GM12878 (cell line): Measurements from ENCODE around the gene TMBIM1. TPM values are rescaled to one million over a fixed set of nuclear protein-coding genes. Genes with fewer than 3 reads are reported as not detected.

Source experiments
- ATF7 ChIP-seq: fragments of 450-650 bp; IDR thresholded peaks from 2 replicates; pipeline ENCODE4 v1.6.1; 2016; ENCODE audit warnings: low read depth, mild to moderate bottlenecking
- EZH2 ChIP-seq: IDR thresholded peaks from 2 replicates; pipeline ENCODE4 v1.6.1; 2012; ENCODE audit warnings: low read depth, mild to moderate bottlenecking, control low read depth, inconsistent platforms, low read length, borderline replicate concordance; ENCODE audit not compliant: control insufficient read depth
- FOXM1 ChIP-seq: IDR thresholded peaks from 2 replicates; pipeline ENCODE4 v1.6.1; 2012; ENCODE audit warnings: low read depth, mild to moderate bottlenecking, inconsistent platforms, low read length, moderate library complexity
- GATAD2B ChIP-seq: fragments of 450-650 bp; conservative IDR thresholded peaks from 2 replicates; pipeline ENCODE4 v1.6.1; 2017; ENCODE audit warnings: low read depth, mild to moderate bottlenecking, moderate library complexity
- HSF1 ChIP-seq: fragments of 150-350 bp; IDR thresholded peaks from 2 replicates; pipeline ENCODE4 v1.6.1; 2014; ENCODE audit warnings: mild to moderate bottlenecking, low read depth, low read length
- IKZF1 ChIP-seq: fragments of 450-650 bp; conservative IDR thresholded peaks from 2 replicates; pipeline ENCODE4 v1.6.1; 2017; ENCODE audit warnings: antibody characterized with exemption, mild to moderate bottlenecking
- MYC ChIP-seq: IDR thresholded peaks from 2 replicates; pipeline ENCODE4 v1.6.1; 2011; ENCODE audit warnings: mild to moderate bottlenecking, low read length, moderate library complexity, inconsistent platforms; ENCODE audit not compliant: insufficient read depth, insufficient replicate concordance, insufficient read length, severe bottlenecking
- NKRF ChIP-seq: fragments of 450-650 bp; conservative IDR thresholded peaks from 2 replicates; pipeline ENCODE4 v1.6.1; 2017; ENCODE audit warnings: mild to moderate bottlenecking, moderate library complexity
- POLR2AphosphoS2 ChIP-seq: IDR thresholded peaks from 2 replicates; pipeline ENCODE4 v1.6.1; 2011; ENCODE audit warnings: low read depth, mild to moderate bottlenecking, low read length, improper control_type of control experiment, moderate library complexity
- SIN3A ChIP-seq: IDR thresholded peaks from 2 replicates; pipeline ENCODE4 v1.6.1; 2012; ENCODE audit warnings: low read depth, low read length, improper control_type of control experiment
- SMARCA5 ChIP-seq: fragments of 450-650 bp; IDR thresholded peaks from 2 replicates; pipeline ENCODE4 v1.6.1; 2017; ENCODE audit warnings: mild to moderate bottlenecking
- SP1 ChIP-seq: IDR thresholded peaks from one replicate; pipeline ENCODE4 v1.6.1; 2011; ENCODE audit warnings: low read depth, low read length
- SRF ChIP-seq, 2 experiments: IDR thresholded peaks; 2 replicates each; pipeline ENCODE4 v1.6.1; 2011; ENCODE audit warnings: low read depth in 2 of 2, low read length in 2 of 2, mild to moderate bottlenecking in 1 of 2, moderate library complexity in 1 of 2
- TCF7 ChIP-seq: IDR thresholded peaks from 2 replicates; pipeline ENCODE4 v1.6.1; 2014; ENCODE audit warnings: antibody characterized with exemption, borderline replicate concordance
- ZNF207 ChIP-seq: fragments of 450-650 bp; IDR thresholded peaks from 2 replicates; pipeline ENCODE4 v1.6.1; 2014; ENCODE audit warnings: antibody characterized with exemption, mild to moderate bottlenecking, borderline replicate concordance
- polyA plus RNA-seq, 11 experiments: library from polyadenylated mRNA; depleted of rRNA in 4 of 11; unstranded in 6 of 11; stranded (reverse) in 5 of 11; fragments of >200 nt; fragmentation: Nextera tagmentation in 4 of 11; fragmentation: Illumina TruSeq in 1 of 11; extraction: Ambion mirVana in 4 of 11; extraction: Trizol in 1 of 11; gene quantifications; 1 replicate in 1 of 11; 2 replicates in 10 of 11; pipeline versions ENCODE4 v1.2.1 to v1.2.3, GENCODE V29; 2011 to 2016; ENCODE audit warnings: inconsistent platforms in 2 of 11, missing spikeins in 2 of 11, low read depth in 1 of 11
- total RNA-seq, 4 experiments: library from RNA; depleted of rRNA in 3 of 4; stranded (reverse); fragments of >200 nt in 3 of 4; fragmentation: Illumina TruSeq in 1 of 4; extraction: Trizol in 1 of 4; gene quantifications; 2 replicates each; pipeline versions ENCODE4 v1.2.1 to v1.2.3, GENCODE V29; 2013 to 2021
- TF ChIP-seq, protein P1 (sequence below): IDR thresholded peaks from 2 replicates; pipeline ENCODE4 v1.6.1; 2012; ENCODE audit warnings: low read depth, low read length, improper control_type of control experiment
- TF ChIP-seq, protein P2 (sequence below): fragments of 450-650 bp; IDR thresholded peaks from 2 replicates; pipeline ENCODE4 v1.6.1; 2017; ENCODE audit warnings: mild to moderate bottlenecking, moderate library complexity
- TF ChIP-seq, protein P3 (sequence below): fragments of 450-650 bp; IDR thresholded peaks from 2 replicates; pipeline ENCODE4 v1.6.1; 2017; ENCODE audit warnings: mild to moderate bottlenecking, low read depth, inconsistent platforms; ENCODE audit not compliant: poor library complexity, severe bottlenecking

The TMBIM1 gene
- total and polyA plus RNA-seq, 10 of the 15 experiments (the other 5 are each of a cell fraction or from before 2014, with no cell fraction given) = 6.1 to 38.3 (median 26.2) TPM

DNA sequence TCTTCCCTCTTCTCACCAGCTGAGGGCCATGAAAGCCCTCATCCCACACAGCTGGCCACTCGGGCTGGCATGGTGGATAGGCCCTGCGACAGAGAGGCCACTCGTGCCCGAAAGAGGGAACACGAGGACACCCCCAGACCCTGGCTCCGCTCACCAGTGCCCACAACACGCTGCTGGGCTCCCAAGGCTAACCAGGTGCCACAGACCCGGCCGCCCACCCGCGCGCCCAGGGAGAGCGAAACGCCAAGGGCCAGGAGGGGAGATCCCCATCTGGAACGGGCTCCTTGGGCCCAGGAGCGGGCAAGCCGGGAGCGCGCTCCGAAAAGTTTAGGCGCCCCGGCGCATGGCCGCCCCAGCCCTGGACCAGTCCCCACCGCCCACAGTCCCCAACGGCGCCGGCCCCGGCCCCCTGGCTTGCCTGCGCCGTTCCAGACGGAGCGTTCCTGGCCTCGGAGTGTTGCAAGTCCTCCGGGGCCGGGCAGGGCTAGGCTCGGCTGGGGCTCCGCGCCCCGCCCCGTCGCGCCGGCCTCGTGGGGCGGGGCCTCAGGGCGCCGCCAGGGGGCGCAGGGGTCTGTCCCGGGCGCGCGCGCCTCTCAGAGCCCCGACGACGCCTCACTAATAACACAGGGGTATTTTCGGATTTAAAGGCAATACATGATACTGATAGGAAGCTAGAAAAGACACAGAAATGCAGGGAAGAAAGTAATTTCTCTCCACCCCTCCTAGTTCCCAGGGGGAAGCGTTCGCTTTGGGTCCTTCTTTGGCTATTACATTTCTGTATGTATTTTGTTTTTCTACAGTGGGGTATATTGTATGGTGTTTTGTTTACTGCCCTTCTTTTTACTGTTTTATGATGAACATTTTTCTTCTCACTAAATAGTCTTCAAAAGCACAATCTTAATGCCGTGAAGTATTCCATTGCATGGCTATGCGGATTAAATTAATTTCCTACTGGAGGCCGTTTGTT lies at the start of gene TMBIM1 (continued):
- TF ChIP-seq NKRF (peak; percentile 66; the same call in 1 of the 2 replicates), HSF1 (no peak), SIN3A (no peak), EZH2 (no peak), FOXM1 (no peak), GATAD2B (peak; percentile 79), ATF7 (no peak), SRF (IDR thresholded peaks at IDR 0.05; ENCODE audit: low read depth in 2 of 2, low read length in 2 of 2) (0 out of 4 replicates have a peak, but pooled peaks of 1 of the 2 experiments have one; percentile 18), SMARCA5 (peak; percentile 96), IKZF1 (peak; percentile 93), ZNF207 (peak; percentile 57; the same call in 1 of the 2 replicates), POLR2AphosphoS2 (no peak), SP1 (peak; percentile 54), TCF7 (no peak), MYC (peak; percentile 5)
- TF ChIP-seq, protein P1, sequence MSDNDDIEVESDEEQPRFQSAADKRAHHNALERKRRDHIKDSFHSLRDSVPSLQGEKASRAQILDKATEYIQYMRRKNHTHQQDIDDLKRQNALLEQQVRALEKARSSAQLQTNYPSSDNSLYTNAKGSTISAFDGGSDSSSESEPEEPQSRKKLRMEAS = 0 out of 2 replicates have a peak, but pooled peaks have one; percentile 29
- TF ChIP-seq, protein P2, sequence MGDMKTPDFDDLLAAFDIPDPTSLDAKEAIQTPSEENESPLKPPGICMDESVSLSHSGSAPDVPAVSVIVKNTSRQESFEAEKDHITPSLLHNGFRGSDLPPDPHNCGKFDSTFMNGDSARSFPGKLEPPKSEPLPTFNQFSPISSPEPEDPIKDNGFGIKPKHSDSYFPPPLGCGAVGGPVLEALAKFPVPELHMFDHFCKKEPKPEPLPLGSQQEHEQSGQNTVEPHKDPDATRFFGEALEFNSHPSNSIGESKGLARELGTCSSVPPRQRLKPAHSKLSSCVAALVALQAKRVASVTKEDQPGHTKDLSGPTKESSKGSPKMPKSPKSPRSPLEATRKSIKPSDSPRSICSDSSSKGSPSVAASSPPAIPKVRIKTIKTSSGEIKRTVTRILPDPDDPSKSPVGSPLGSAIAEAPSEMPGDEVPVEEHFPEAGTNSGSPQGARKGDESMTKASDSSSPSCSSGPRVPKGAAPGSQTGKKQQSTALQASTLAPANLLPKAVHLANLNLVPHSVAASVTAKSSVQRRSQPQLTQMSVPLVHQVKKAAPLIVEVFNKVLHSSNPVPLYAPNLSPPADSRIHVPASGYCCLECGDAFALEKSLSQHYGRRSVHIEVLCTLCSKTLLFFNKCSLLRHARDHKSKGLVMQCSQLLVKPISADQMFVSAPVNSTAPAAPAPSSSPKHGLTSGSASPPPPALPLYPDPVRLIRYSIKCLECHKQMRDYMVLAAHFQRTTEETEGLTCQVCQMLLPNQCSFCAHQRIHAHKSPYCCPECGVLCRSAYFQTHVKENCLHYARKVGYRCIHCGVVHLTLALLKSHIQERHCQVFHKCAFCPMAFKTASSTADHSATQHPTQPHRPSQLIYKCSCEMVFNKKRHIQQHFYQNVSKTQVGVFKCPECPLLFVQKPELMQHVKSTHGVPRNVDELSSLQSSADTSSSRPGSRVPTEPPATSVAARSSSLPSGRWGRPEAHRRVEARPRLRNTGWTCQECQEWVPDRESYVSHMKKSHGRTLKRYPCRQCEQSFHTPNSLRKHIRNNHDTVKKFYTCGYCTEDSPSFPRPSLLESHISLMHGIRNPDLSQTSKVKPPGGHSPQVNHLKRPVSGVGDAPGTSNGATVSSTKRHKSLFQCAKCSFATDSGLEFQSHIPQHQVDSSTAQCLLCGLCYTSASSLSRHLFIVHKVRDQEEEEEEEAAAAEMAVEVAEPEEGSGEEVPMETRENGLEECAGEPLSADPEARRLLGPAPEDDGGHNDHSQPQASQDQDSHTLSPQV = peak; percentile 71; the same call in 1 of the 2 replicates
- TF ChIP-seq, protein P3, sequence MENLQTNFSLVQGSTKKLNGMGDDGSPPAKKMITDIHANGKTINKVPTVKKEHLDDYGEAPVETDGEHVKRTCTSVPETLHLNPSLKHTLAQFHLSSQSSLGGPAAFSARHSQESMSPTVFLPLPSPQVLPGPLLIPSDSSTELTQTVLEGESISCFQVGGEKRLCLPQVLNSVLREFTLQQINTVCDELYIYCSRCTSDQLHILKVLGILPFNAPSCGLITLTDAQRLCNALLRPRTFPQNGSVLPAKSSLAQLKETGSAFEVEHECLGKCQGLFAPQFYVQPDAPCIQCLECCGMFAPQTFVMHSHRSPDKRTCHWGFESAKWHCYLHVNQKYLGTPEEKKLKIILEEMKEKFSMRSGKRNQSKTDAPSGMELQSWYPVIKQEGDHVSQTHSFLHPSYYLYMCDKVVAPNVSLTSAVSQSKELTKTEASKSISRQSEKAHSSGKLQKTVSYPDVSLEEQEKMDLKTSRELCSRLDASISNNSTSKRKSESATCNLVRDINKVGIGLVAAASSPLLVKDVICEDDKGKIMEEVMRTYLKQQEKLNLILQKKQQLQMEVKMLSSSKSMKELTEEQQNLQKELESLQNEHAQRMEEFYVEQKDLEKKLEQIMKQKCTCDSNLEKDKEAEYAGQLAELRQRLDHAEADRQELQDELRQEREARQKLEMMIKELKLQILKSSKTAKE = peak; percentile 25
